Neuron (in vitro differentiated cells): Measurements from ENCODE around the gene FITM2.
"Not testable (repeated sequence)": the region's sequence is repeated elsewhere in the genome, so short reads cannot be mapped to it uniquely, and the experiment has no call there.

Source experiments
- H2AFZ ChIP-seq: one replicate; pipeline ENCODE4 v1.6.1; 2013; ENCODE audit warnings: low read depth, mild to moderate bottlenecking, inconsistent platforms, low read length, moderate library complexity
- H3K27me3 ChIP-seq: one replicate; pipeline ENCODE4 v1.6.1; 2013; ENCODE audit warnings: low read length; ENCODE audit not compliant: insufficient read depth
- H3K36me3 ChIP-seq: one replicate; pipeline ENCODE4 v1.6.1; 2013; ENCODE audit warnings: low read length; ENCODE audit not compliant: insufficient read depth
- H3K4me1 ChIP-seq: one replicate; pipeline ENCODE4 v1.6.1; 2013; ENCODE audit warnings: low read length; ENCODE audit not compliant: insufficient read depth
- H3K4me3 ChIP-seq: 2 replicates; pipeline ENCODE4 v1.5.1; 2013; ENCODE audit warnings: mild to moderate bottlenecking, low read length, moderate library complexity
- H3K9me3 ChIP-seq: one replicate; pipeline ENCODE4 v1.6.1; 2013; ENCODE audit warnings: low read length

The FITM2 gene, protein sequence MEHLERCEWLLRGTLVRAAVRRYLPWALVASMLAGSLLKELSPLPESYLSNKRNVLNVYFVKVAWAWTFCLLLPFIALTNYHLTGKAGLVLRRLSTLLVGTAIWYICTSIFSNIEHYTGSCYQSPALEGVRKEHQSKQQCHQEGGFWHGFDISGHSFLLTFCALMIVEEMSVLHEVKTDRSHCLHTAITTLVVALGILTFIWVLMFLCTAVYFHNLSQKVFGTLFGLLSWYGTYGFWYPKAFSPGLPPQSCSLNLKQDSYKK

DNA sequence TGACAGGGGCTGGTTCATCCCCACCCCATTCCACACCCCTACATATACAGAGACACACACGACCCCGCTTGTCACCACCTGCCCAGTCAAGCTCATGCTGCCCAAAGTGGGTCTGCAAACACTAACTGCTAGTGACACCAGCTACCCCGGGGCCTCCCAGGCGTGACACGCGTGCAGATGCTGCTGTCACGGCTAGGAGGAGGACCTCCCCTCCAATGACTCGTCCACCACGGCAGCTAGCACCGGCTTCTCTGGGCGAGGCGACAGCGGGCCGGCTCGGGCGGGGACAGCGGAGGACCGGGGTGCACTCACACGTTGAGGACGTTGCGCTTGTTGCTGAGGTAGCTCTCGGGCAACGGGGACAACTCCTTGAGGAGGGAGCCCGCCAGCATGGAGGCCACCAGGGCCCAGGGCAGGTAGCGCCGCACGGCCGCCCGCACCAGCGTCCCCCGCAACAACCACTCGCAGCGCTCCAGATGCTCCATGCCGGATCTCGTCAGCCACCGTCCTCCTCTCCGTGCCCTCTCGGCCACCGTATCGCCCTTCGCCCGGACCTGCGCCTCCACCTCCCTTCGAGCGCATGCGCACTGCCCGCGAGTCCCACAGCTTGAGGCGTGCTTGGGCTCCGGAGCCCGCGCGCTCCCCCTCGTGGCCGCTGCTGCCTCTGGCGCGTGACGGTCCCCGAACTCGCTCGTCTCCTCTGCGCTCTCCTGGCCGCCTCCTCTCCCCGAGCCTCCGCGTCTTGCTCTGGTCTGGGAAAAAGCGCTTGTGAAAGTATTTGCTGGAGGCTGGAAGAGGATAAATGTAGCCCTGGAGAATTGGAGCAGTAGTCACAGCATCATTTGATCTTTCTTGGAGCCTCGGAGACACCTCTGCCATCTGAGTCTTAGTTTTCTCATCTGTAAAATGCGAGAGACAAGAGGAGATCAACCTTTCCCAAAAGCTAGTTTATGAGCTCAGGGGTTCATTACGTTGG lies at the start of gene FITM2:
Gene FITM2, minus strand, starts transcription at position 539 of the 976 bp plus-strand sequence. Its CDS starts 54 bp downstream, at position 485.
- Histone ChIP-seq H3K36me3 (no peaks in the 10 kb centered on the region), H3K4me1 (peaks cover 8% of the 10 kb centered on the region), H2AFZ (peak within 1 kb of the TSS; percentile 91), H3K9me3 (no peaks in the 10 kb centered on the region), H3K27me3 (peaks cover 7% of the 10 kb centered on the region), H3K4me3 (peak within 1 kb of the TSS; percentile 81)

- H3K4me3 ChIP-seq = no peak overlapping the region
- no peaks in the 10 kb centered on the region for H3K36me3 ChIP-seq
- no peaks in the 10 kb centered on the region for H3K4me1 ChIP-seq
- H3K9me3 ChIP-seq = no peaks in the 10 kb centered on the region
- peaks cover 7% of the 10 kb centered on the region for H3K27me3 ChIP-seq
- no peak overlapping the region for H2AFZ ChIP-seq
Measured at GRCh38 chr20:44360221-44360620, 49.2 kb upstream of the FITM2 start.

- Histone ChIP-seq H3K4me3 (no peak overlapping the region), H3K9me3 (no peaks in the 10 kb centered on the region), H3K36me3 (no peaks in the 10 kb centered on the region), H2AFZ (no peak overlapping the region), H3K4me1 (no peaks in the 10 kb centered on the region), H3K27me3 (peaks cover 7% of the 10 kb centered on the region)
Measured at GRCh38 chr20:44358776-44359175, 47.8 kb upstream of the FITM2 start.

- H3K4me3 ChIP-seq = no peak overlapping the region
- no peaks in the 10 kb centered on the region for H3K36me3 ChIP-seq
- H2AFZ ChIP-seq = no peak overlapping the region
- H3K9me3 ChIP-seq = no peaks in the 10 kb centered on the region
- no peaks in the 10 kb centered on the region for H3K4me1 ChIP-seq
- H3K27me3 ChIP-seq = peaks cover 7% of the 10 kb centered on the region
Measured at GRCh38 chr20:44357555-44358125, 46.6 kb upstream of the FITM2 start.

GRCh38 chr20:44357020-44357419 lies 46.0 kb upstream of the FITM2 start:
- H3K36me3 ChIP-seq = no peaks in the 10 kb centered on the region
- peaks cover 2% of the 10 kb centered on the region for H3K4me1 ChIP-seq
- H3K9me3 ChIP-seq = no peaks in the 10 kb centered on the region
- peaks cover 7% of the 10 kb centered on the region for H3K27me3 ChIP-seq
- no peak overlapping the region for H2AFZ ChIP-seq
- H3K4me3 ChIP-seq = no peak overlapping the region

GRCh38 chr20:44356353-44356723 lies 45.3 kb upstream of the FITM2 start:
- H3K27me3 ChIP-seq = peaks cover 7% of the 10 kb centered on the region
- no peaks in the 10 kb centered on the region for H3K9me3 ChIP-seq

GRCh38 chr20:44355498-44356352 lies 44.7 kb upstream of the FITM2 start, which contains the start of gene HNF4A:
Gene HNF4A, plus strand, starts transcription at chr20:44355699. Its CDS starts 106 bp downstream, at chr20:44355805.
- Histone ChIP-seq H2AFZ (no peak within 1 kb of the TSS), H3K27me3 (peaks cover 7% of the 10 kb centered on the region), H3K4me1 (peaks cover 4% of the 10 kb centered on the region), H3K36me3 (no peaks in the 10 kb centered on the region), H3K9me3 (no peaks in the 10 kb centered on the region), H3K4me3 (no peak within 1 kb of the TSS)

More at GRCh38 chr20:44356353-44356723, 45.3 kb upstream of the FITM2 start:
- no peaks in the 10 kb centered on the region for H3K36me3 ChIP-seq
- H3K4me3 ChIP-seq = no peak overlapping the region
- no peak overlapping the region for H2AFZ ChIP-seq
- peaks cover 4% of the 10 kb centered on the region for H3K4me1 ChIP-seq

DNA sequence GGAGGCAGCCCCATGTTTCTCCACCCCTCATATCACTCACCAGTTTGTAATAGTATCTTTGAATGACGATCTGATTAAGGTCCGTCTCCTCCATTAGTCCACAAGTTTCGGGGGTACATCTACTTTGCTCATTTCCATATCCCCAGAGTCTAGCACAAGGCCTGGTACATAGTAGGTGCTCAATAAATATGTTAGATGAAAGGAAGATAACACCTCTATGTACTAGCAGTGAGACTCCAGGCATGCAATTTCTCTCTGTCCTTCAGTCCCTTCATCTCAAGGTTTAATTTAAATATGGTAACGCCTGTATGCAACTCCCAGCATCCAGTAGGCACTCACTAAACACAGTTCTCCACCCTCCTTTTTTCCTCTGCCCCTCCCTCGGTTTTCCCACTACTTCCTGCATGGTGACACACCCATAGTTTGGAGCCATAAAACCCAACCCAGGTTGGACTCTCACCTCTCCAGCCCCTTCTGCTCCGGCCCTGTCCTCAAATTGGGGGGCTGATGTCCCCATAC lies 44.0 kb upstream of the FITM2 start:
- H3K4me1 ChIP-seq = peaks cover 4% of the 10 kb centered on the region
- H3K36me3 ChIP-seq = no peaks in the 10 kb centered on the region
- no peaks in the 10 kb centered on the region for H3K9me3 ChIP-seq
- H2AFZ ChIP-seq = no peak overlapping the region
- no peak overlapping the region for H3K4me3 ChIP-seq
- H3K27me3 ChIP-seq = peaks cover 7% of the 10 kb centered on the region

DNA sequence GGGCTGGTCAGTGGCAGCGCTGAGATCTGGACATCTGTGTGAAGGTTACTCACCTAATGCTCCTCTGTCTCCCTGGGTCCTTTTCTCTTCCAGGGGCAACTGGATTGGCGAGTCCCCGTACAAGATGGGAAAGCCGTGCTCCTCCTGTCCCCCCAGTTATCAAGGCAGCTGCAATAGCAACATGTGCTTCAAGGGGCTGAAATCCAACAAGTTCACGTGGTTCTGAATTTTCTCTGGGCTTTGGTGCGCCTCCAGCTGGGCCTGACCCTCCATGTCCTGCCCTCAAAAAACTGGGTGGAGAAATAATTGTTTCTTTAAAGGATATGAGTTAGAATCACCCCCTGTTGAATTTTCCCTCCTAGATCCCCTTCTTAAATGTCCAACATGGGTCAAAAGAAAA lies 39.6 kb upstream of the FITM2 start:
- Histone ChIP-seq H3K4me3 (no peak overlapping the region), H3K27me3 (no peaks in the 10 kb centered on the region), H3K36me3 (no peaks in the 10 kb centered on the region), H3K9me3 (no peaks in the 10 kb centered on the region), H3K4me1 (peaks cover 4% of the 10 kb centered on the region), H2AFZ (no peak overlapping the region)

DNA sequence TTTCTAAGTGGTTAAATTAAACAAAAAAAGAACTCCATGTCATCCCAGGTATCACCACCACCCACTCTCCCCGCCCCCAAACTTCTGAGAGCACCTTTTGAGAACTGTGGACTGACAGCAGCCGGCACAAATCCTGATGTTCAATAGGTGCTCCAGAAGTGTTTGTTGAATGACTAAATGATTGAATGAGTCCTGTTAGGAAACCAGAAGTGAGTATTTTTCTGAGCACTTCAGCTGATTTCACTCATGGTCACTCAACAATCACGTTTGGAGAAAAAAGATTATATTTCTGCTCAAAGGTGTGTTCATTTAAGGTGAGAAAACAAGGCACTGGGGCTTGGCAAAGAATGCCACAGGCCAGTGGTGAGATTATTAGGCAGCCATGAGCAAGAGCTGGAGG lies 38.3 kb upstream of the FITM2 start:
- H2AFZ ChIP-seq = no peak overlapping the region
- H3K27me3 ChIP-seq = no peaks in the 10 kb centered on the region
- H3K9me3 ChIP-seq = no peaks in the 10 kb centered on the region
- peaks cover 4% of the 10 kb centered on the region for H3K4me1 ChIP-seq
- no peak overlapping the region for H3K4me3 ChIP-seq
- H3K36me3 ChIP-seq = no peaks in the 10 kb centered on the region

- Histone ChIP-seq H3K4me1 (peaks cover 4% of the 10 kb centered on the region), H3K4me3 (no peak overlapping the region), H3K27me3 (no peaks in the 10 kb centered on the region), H3K36me3 (no peaks in the 10 kb centered on the region), H3K9me3 (no peaks in the 10 kb centered on the region), H2AFZ (no peak overlapping the region)
Measured at GRCh38 chr20:44348168-44348659, 37.2 kb upstream of the FITM2 start.

GRCh38 chr20:44345941-44346340 lies 34.9 kb upstream of the FITM2 start:
- H3K36me3 ChIP-seq, H3K4me1 ChIP-seq, H2AFZ ChIP-seq, H3K4me3 ChIP-seq, H3K9me3 ChIP-seq, H3K27me3 ChIP-seq: not testable (repeated sequence)
